Measurements from ENCODE around the gene VEPH1.
A peak's percentile ranks its signal among the peaks of the same experiment; 100 is the strongest.

The VEPH1 gene

DNA sequence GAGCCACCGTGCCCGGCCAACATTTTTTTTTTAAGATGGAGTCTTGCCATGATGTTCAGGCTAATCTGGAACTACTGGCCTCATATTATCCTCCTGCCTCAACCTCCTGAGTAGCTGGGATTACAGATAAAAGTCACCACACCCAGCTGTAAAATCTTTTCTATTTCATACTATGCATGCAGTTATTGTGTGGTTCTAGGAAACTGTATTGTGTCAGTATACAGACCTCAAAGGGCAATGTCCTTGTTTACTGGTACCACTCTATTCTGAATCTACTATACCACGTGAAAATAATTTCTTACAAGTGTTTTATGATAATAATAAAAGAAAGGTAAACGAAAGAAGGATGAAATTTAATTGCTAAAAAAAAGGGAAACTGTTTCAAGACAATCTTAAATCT lies 190.0 kb downstream of the VEPH1 start:
- DNase-seq (ENCODE audit: low read depth), result no peak

DNA sequence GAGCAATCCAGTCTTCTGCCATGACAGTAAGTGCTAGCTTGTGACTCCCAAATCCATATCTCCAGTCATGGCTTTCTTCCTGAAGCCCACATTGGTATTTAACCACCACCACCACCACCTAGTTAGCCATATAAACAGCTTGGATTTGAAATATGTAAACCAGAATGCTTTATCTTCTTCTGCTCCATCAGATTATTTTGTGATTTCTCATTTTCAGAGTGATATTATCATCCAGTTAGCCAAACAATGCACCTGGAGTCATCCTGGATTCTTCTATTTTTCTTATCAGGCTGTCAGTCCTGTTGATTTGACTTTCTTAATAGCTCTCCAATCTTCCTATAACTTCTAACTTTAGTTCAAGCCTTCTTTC lies 190.9 kb downstream of the VEPH1 start:
- no peak overlapping the region for H3K4me3 ChIP-seq (ENCODE audit: low read length)
- no peaks in the 10 kb centered on the region for H3K9me3 ChIP-seq (ENCODE audit: control insufficient read depth, low read length)
- peaks cover 21% of the 10 kb centered on the region for H3K4me1 ChIP-seq (ENCODE audit: control insufficient read depth, insufficient read depth, low read length)
- DNase-seq (ENCODE audit: low read depth), result no peak
- no peaks in the 10 kb centered on the region for H3K27me3 ChIP-seq (replicated peaks; ENCODE audit: control insufficient read depth, insufficient read depth, low read length)
- no peaks in the 10 kb centered on the region for H3K36me3 ChIP-seq (ENCODE audit: control insufficient read depth, insufficient read depth, low read length, severe bottlenecking)
- H3K9ac ChIP-seq (ENCODE audit: low read length), result peak overlapping the region; percentile 67

More for the DNA sequence above, 190.0 kb downstream of the VEPH1 start:
- Histone ChIP-seq H3K4me1 (ENCODE audit: control insufficient read depth, insufficient read depth, low read length) (peaks cover 26% of the 10 kb centered on the region), H3K27me3 (replicated peaks; ENCODE audit: control insufficient read depth, insufficient read depth, low read length) (no peaks in the 10 kb centered on the region), H3K9me3 (ENCODE audit: control insufficient read depth, low read length) (no peaks in the 10 kb centered on the region), H3K36me3 (ENCODE audit: control insufficient read depth, insufficient read depth, low read length, severe bottlenecking) (no peaks in the 10 kb centered on the region), H3K4me3 (ENCODE audit: low read length) (no peak overlapping the region), H3K9ac (ENCODE audit: low read length) (no peak overlapping the region)

DNA sequence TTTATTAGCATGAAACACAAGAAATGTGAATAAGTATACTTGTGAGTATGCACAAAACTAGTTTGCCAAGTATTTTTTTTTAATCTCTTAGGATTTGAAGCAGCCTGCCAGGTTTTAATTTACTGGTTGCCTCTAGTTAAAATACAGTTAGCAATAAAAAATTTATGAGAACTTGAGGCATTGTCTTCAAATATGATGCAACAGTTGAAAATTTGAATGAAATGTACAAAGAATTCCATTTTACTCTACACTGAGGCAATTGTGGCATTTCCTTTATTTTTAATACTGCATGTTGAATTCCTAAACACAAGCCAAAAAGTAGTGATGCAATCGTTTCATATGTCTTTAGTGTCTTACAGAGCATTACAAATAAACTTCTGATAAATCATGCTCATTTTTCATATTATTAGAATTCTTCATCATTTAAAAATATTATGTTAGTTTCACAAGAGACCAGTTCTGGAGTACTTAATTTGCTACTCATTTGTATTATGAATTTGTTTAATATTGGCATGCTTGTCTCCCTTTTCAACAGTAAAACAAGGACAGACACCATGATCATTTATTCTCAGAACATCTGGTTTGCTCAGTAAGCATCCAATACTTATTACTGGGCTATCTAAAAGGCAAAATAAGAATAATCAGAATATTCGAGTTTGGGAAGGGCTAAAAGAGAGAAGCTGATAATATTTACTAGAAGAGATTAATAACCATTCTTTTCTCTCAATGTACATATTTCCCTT lies 191.4 kb downstream of the VEPH1 start:
- Histone ChIP-seq H3K9me3 (ENCODE audit: control insufficient read depth, low read length) (no peaks in the 10 kb centered on the region), H3K9ac (ENCODE audit: low read length) (peak overlapping the region; percentile 68), H3K36me3 (ENCODE audit: control insufficient read depth, insufficient read depth, low read length, severe bottlenecking) (no peaks in the 10 kb centered on the region), H3K4me3 (ENCODE audit: low read length) (no peak overlapping the region), H3K4me1 (ENCODE audit: control insufficient read depth, insufficient read depth, low read length) (peaks cover 23% of the 10 kb centered on the region), H3K27me3 (replicated peaks; ENCODE audit: control insufficient read depth, insufficient read depth, low read length) (no peaks in the 10 kb centered on the region)
- peak; percentile 95 for DNase-seq (ENCODE audit: low read depth)

DNA sequence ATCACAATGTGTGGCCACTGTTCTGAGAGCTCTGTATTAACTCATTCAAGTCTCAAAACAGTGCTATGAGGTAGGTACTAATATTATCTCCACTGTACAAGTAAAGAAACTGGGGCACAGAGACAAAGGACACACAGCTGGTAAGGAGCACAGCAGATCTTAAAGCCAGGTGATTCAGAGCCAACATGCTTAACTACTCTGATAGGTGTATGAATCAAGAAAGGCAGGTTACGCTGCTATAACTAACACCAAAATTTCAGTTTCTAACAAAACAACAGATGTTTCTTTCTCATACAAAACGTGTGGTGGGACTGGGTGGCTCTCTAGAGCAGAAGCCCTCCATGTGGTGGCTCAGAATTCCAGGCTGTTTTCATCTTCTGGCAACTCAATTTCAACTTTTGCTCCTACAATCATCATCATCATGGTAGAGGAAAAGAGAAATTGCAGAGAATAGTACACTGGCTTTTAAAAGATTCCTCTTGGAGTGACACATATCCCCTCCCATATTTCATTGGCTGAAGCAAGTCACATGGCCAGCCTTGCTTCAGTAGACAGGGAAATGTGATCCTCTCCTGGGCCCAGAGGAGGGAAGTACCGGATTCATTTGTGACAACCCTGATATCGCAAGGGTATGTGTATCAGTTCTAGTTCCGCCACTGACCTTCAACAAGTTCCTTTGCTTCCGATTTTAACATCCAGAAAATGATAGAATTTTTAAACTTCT lies 192.7 kb downstream of the VEPH1 start:
- no peak for DNase-seq (ENCODE audit: low read depth)
- Histone ChIP-seq H3K4me1 (ENCODE audit: control insufficient read depth, insufficient read depth, low read length) (peaks cover 36% of the 10 kb centered on the region), H3K9ac (ENCODE audit: low read length) (peak overlapping the region; percentile 68), H3K9me3 (ENCODE audit: control insufficient read depth, low read length) (no peaks in the 10 kb centered on the region), H3K36me3 (ENCODE audit: control insufficient read depth, insufficient read depth, low read length, severe bottlenecking) (no peaks in the 10 kb centered on the region), H3K4me3 (ENCODE audit: low read length) (no peak overlapping the region), H3K27me3 (replicated peaks; ENCODE audit: control insufficient read depth, insufficient read depth, low read length) (no peaks in the 10 kb centered on the region)

DNA sequence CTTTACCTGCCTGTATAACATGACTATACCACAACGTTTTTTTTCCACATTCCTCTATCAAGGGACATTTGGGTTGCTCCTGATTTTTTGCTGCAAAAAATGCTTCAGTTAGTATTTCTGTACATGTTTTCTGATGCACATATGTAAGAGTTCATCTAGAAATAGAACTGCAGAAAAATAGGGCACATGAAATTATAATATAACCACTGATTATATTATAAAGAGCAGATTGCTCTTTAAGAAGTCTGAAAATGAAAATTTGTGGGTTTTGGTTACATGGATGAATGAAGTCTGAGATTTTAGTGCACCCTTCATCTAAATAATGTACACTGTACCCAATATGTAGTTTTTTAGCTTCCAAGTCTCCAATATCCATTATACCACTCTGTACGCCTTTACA lies 196.7 kb downstream of the VEPH1 start:
- no peak overlapping the region for H3K4me3 ChIP-seq (ENCODE audit: low read length)
- H3K27me3 ChIP-seq (replicated peaks; ENCODE audit: control insufficient read depth, insufficient read depth, low read length), result no peaks in the 10 kb centered on the region
- H3K4me1 ChIP-seq (ENCODE audit: control insufficient read depth, insufficient read depth, low read length), result peaks cover 41% of the 10 kb centered on the region
- peak overlapping the region; percentile 71 for H3K9ac ChIP-seq (ENCODE audit: low read length)
- no peak for DNase-seq (ENCODE audit: low read depth)
- no peaks in the 10 kb centered on the region for H3K36me3 ChIP-seq (ENCODE audit: control insufficient read depth, insufficient read depth, low read length, severe bottlenecking)
- H3K9me3 ChIP-seq (ENCODE audit: control insufficient read depth, low read length), result no peaks in the 10 kb centered on the region

DNA sequence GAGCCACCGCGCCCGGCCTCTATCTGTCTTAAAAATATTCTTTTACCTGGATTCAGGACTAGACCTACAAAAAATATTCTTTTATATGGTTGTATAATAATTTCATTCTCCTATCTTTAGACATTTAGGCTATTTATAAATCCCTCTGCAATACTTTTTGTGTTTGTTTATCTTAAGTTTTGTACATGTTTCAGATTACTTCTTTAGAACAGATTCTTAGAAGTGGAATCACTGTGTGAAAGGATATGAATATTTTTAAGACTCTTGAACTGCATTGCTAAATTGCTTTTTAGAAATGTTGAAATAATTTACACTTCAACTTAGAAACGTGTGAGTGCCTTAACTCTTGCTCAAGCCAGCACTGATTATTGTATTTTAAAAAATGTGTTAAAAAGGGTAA lies 197.8 kb downstream of the VEPH1 start:
- peak overlapping the region; percentile 14 for H3K4me3 ChIP-seq (ENCODE audit: low read length)
- peak; percentile 55 for DNase-seq (ENCODE audit: low read depth)
- peaks cover 42% of the 10 kb centered on the region for H3K4me1 ChIP-seq (ENCODE audit: control insufficient read depth, insufficient read depth, low read length)
- peak overlapping the region; percentile 71 for H3K9ac ChIP-seq (ENCODE audit: low read length)
- no peaks in the 10 kb centered on the region for H3K9me3 ChIP-seq (ENCODE audit: control insufficient read depth, low read length)
- H3K27me3 ChIP-seq (replicated peaks; ENCODE audit: control insufficient read depth, insufficient read depth, low read length), result no peaks in the 10 kb centered on the region
- H3K36me3 ChIP-seq (ENCODE audit: control insufficient read depth, insufficient read depth, low read length, severe bottlenecking), result no peaks in the 10 kb centered on the region

GRCh38 chr3:157301755-157302154 lies 201.5 kb downstream of the VEPH1 start:
- Histone ChIP-seq H3K36me3 (ENCODE audit: control insufficient read depth, insufficient read depth, low read length, severe bottlenecking) (no peaks in the 10 kb centered on the region), H3K4me3 (ENCODE audit: low read length) (no peak overlapping the region), H3K9me3 (ENCODE audit: control insufficient read depth, low read length) (no peaks in the 10 kb centered on the region), H3K4me1 (ENCODE audit: control insufficient read depth, insufficient read depth, low read length) (peaks cover 65% of the 10 kb centered on the region), H3K27me3 (replicated peaks; ENCODE audit: control insufficient read depth, insufficient read depth, low read length) (no peaks in the 10 kb centered on the region), H3K9ac (ENCODE audit: low read length) (peak overlapping the region; percentile 75)
- no peak for DNase-seq (ENCODE audit: low read depth)

DNA sequence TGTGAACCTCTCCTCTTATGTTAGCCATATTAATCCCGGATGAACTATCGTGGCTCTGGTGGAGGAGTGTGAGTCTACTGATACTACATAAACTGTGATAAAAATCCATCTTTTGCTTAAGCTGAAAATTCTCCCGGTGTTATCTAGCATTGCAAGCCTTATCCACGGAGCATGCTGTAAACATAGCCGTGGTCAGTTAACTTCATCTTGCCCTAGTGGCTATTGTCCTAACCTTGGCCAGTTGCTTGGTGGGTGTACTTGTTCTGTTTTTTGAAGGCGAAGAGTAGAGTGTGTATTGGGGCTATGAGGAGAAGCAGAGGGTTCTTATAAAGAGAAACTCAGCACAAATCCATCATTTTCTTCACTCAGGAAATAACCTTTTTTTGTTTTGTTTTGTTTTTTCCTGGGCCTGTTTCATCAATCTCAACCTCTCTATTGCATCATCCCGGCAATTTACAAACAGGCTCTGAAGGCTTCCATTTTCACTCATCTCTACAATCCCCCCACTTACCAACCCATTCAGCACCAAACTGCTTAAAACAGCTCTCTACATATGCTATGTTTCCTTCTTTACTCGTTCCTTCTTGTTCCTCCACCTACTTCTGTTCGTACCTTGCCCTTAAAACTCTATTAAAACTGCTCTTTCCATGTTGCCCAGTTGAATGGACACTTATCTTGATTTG lies 202.1 kb downstream of the VEPH1 start:
- no peaks in the 10 kb centered on the region for H3K27me3 ChIP-seq (replicated peaks; ENCODE audit: control insufficient read depth, insufficient read depth, low read length)
- no peaks in the 10 kb centered on the region for H3K36me3 ChIP-seq (ENCODE audit: control insufficient read depth, insufficient read depth, low read length, severe bottlenecking)
- peaks cover 65% of the 10 kb centered on the region for H3K4me1 ChIP-seq (ENCODE audit: control insufficient read depth, insufficient read depth, low read length)
- peak overlapping the region; percentile 75 for H3K9ac ChIP-seq (ENCODE audit: low read length)
- no peak overlapping the region for H3K4me3 ChIP-seq (ENCODE audit: low read length)
- DNase-seq (ENCODE audit: low read depth), result no peak
- no peaks in the 10 kb centered on the region for H3K9me3 ChIP-seq (ENCODE audit: control insufficient read depth, low read length)

DNA sequence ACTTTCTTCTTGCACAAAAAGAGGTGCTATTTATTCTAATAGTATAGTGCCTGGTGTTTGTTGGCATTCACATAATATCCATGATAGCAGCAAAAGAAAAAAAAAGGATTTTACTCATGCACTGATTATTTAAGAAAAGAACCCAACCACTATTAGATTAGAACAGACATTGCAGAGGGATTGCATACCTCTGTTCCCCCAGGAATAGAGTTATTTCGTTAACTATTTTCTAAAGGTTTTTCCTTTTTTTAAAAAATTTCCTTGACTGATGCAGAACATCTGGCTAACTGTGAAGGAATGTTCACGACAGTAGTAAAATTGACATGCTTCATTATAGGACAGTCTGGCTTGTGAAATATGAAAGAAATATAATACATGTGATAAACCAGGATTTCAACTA lies 203.1 kb downstream of the VEPH1 start:
- no peak overlapping the region for H3K4me3 ChIP-seq (ENCODE audit: low read length)
- no peaks in the 10 kb centered on the region for H3K27me3 ChIP-seq (replicated peaks; ENCODE audit: control insufficient read depth, insufficient read depth, low read length)
- H3K36me3 ChIP-seq (ENCODE audit: control insufficient read depth, insufficient read depth, low read length, severe bottlenecking), result no peaks in the 10 kb centered on the region
- no peaks in the 10 kb centered on the region for H3K9me3 ChIP-seq (ENCODE audit: control insufficient read depth, low read length)
- peak overlapping the region; percentile 78 for H3K9ac ChIP-seq (ENCODE audit: low read length)
- DNase-seq (ENCODE audit: low read depth), result peak; percentile 83
- H3K4me1 ChIP-seq (ENCODE audit: control insufficient read depth, insufficient read depth, low read length), result peaks cover 67% of the 10 kb centered on the region

GRCh38 chr3:157297328-157297915 lies 205.8 kb downstream of the VEPH1 start:
- no peak for DNase-seq (ENCODE audit: low read depth)
- Histone ChIP-seq H3K4me3 (ENCODE audit: low read length) (peak overlapping the region; percentile 1), H3K36me3 (ENCODE audit: control insufficient read depth, insufficient read depth, low read length, severe bottlenecking) (no peaks in the 10 kb centered on the region), H3K4me1 (ENCODE audit: control insufficient read depth, insufficient read depth, low read length) (peaks cover 74% of the 10 kb centered on the region), H3K27me3 (replicated peaks; ENCODE audit: control insufficient read depth, insufficient read depth, low read length) (no peaks in the 10 kb centered on the region), H3K9me3 (ENCODE audit: control insufficient read depth, low read length) (no peaks in the 10 kb centered on the region), H3K9ac (ENCODE audit: low read length) (peak overlapping the region; percentile 63)

- Histone ChIP-seq H3K36me3 (ENCODE audit: control insufficient read depth, insufficient read depth, low read length, severe bottlenecking) (no peaks in the 10 kb centered on the region), H3K4me1 (ENCODE audit: control insufficient read depth, insufficient read depth, low read length) (peaks cover 80% of the 10 kb centered on the region), H3K9me3 (ENCODE audit: control insufficient read depth, low read length) (no peaks in the 10 kb centered on the region), H3K9ac (ENCODE audit: low read length) (peak overlapping the region; percentile 73), H3K27me3 (replicated peaks; ENCODE audit: control insufficient read depth, insufficient read depth, low read length) (no peaks in the 10 kb centered on the region), H3K4me3 (ENCODE audit: low read length) (no peak overlapping the region)
- DNase-seq (ENCODE audit: low read depth), result no peak
These were observed 208.3 kb downstream of the VEPH1 start for GRCh38 chr3:157294953-157295352.

All from adipocyte (in vitro differentiated cells).